ENCODE data around the gene PTPRK. TPM values are rescaled to one million over a fixed set of nuclear protein-coding genes. Genes with fewer than 3 reads are reported as not detected.

The PTPRK gene
- total and polyA plus RNA-seq, 9 of the 15 experiments (the other 6 are each of a cell fraction or from before 2014, with no cell fraction given) = 0.04 to 0.51 TPM; not detected in 7

GRCh38 chr6:127921982-127922381 lies 598.4 kb downstream of the PTPRK start:
- ChIA-PET POLR2A (no interaction called here), CTCF (ENCODE audit: low intra/inter-chr PET ratio) (no interaction called here)
- Histone ChIP-seq H3K4me2 (ENCODE audit: insufficient read depth, low read length) (no peak overlapping the region), H3K9me3 (replicated peaks; ENCODE audit: control insufficient read depth, insufficient read depth, low read depth, low read length) (no peaks in the 10 kb centered on the region), H3K27me3 (ENCODE audit: control insufficient read depth in 2 of 2, insufficient read depth in 2 of 2, low read length in 2 of 2) (no peaks in the 10 kb centered on the region), H2AFZ (ENCODE audit: low read depth, low read length) (no peak overlapping the region), H3K9ac (ENCODE audit: insufficient read depth in 1 of 2, low read depth in 2 of 2, low read length in 2 of 2) (no peak overlapping the region), H3K27ac (ENCODE audit: extremely low read depth, low read depth, low read length) (no peak overlapping the region), H3K4me3 (no peak overlapping the region), H3K36me3 (ENCODE audit: control insufficient read depth, insufficient read depth, low read length) (no peaks in the 10 kb centered on the region), H3K79me2 (ENCODE audit: control insufficient read depth, insufficient read depth, low read length) (no peaks in the 10 kb centered on the region), H3K9me1 (ENCODE audit: control insufficient read depth, insufficient read depth, low read length) (no peaks in the 10 kb centered on the region), H3K4me1 (replicated peaks in 1 of 2; ENCODE audit: control insufficient read depth in 2 of 2, insufficient read depth in 2 of 2, low read length in 2 of 2) (no peaks in the 10 kb centered on the region), H4K20me1 (replicated peaks; ENCODE audit: control insufficient read depth, insufficient read depth, low read length) (no peaks in the 10 kb centered on the region)
- ATAC-seq (no peak), DNase-seq (ENCODE audit: extremely low read depth in 1 of 4, low spot score in 3 of 4) (no peak), FAIRE-seq (no peak)
- TF ChIP-seq MXI1 (IDR thresholded peaks at IDR 0.05; ENCODE audit: low read depth, low read length) = no peak
- TF ChIP-seq ZFPM2 (CRISPR knock-in tag; IDR thresholded peaks at IDR 0.05) = no peak
- TF ChIP-seq L3MBTL2 (IDR thresholded peaks at IDR 0.05) = no peak
- no peak for TF ChIP-seq ZFP1 (CRISPR knock-in tag; IDR thresholded peaks at IDR 0.05)
- TF ChIP-seq FOXA3 (CRISPR knock-in tag; conservative IDR thresholded peaks at IDR 0.05 in 1 of 2, IDR thresholded peaks at IDR 0.05 in 1 of 2) = no peak
- TF ChIP-seq ZNF134 (CRISPR knock-in tag; conservative IDR thresholded peaks at IDR 0.05) = no peak
- no peak for TF ChIP-seq NELFE (IDR thresholded peaks at IDR 0.05; ENCODE audit: insufficient read depth, insufficient read length)
- TF ChIP-seq RBM34 (IDR thresholded peaks at IDR 0.05; ENCODE audit: borderline replicate concordance, insufficient read depth, low read length) = no peak
- TF ChIP-seq TBP (optimal IDR thresholded peaks at IDR 0.05; ENCODE audit: low read depth, low read length) = no peak
- in situ Hi-C loops (cut with MboI) = no loop called here
- WGBS (ENCODE audit: insufficient coverage, low coverage, missing lambda C conversion rate) = 1% methylated on average over 6 of the region's 6 CpGs
- no TSS peak for BruUV-seq (replicated peaks)
- intact Hi-C loops (cut with micrococcal nuclease) = no loop called here

All from K562 (cell line).